GM23338 (cell line): ENCODE results near the gene RNF26. TPM values are rescaled to one million over a fixed set of nuclear protein-coding genes. Genes with fewer than 3 reads are reported as not detected.

Source experiments
- ATAC-seq: fragments of 200-7000 bp; cut with Tn5 transposase; 3 replicates; pipeline ENCODE4 v1.9.1; 2020
- DNase-seq: peaks from one replicate; pipeline ENCODE4 v3.0.0-alpha.2; 2015; ENCODE audit warnings: low spot score
- H2AFZ ChIP-seq: fragments of 200-600 bp; sonication (generic); 2 replicates; pipeline ENCODE4 v1.8.0; 2016; ENCODE audit warnings: antibody characterized with exemption, mild to moderate bottlenecking, moderate library complexity
- H3F3A ChIP-seq: fragments of 200-600 bp; sonication (generic); replicated peaks from 2 replicates; pipeline ENCODE4 v1.8.0; 2017; ENCODE audit warnings: antibody characterized with exemption, mixed run types, low read depth
- H3K27ac ChIP-seq: fragments of 200-600 bp; sonication (generic); 2 replicates; pipeline ENCODE4 v1.6.1; 2016; ENCODE audit warnings: low read depth
- H3K27me3 ChIP-seq: fragments of 200-600 bp; sonication (generic); 2 replicates; pipeline ENCODE4 v1.8.0; 2016; ENCODE audit warnings: mild to moderate bottlenecking, mixed run types, moderate library complexity; ENCODE audit not compliant: insufficient read depth
- H3K36me3 ChIP-seq: fragments of 200-600 bp; sonication (generic); 2 replicates; pipeline ENCODE4 v1.8.0; 2016; ENCODE audit warnings: mild to moderate bottlenecking; ENCODE audit not compliant: insufficient read depth
- H3K4me1 ChIP-seq: fragments of 200-600 bp; sonication (generic); 2 replicates; pipeline ENCODE4 v1.8.0; 2016; ENCODE audit warnings: mild to moderate bottlenecking, moderate library complexity; ENCODE audit not compliant: insufficient read depth
- H3K4me2 ChIP-seq: fragments of 200-600 bp; sonication (generic); 2 replicates; pipeline ENCODE4 v1.7.1; 2017; ENCODE audit warnings: mixed run types
- H3K4me3 ChIP-seq: fragments of 200-600 bp; sonication (generic); 2 replicates; pipeline ENCODE4 v1.6.1; 2016; ENCODE audit warnings: mixed run types
- H3K79me2 ChIP-seq: fragments of 200-600 bp; sonication (generic); replicated peaks from 2 replicates; pipeline ENCODE4 v1.8.0; 2017; ENCODE audit warnings: mild to moderate bottlenecking; ENCODE audit not compliant: insufficient read depth
- H3K9me2 ChIP-seq: fragments of 200-600 bp; sonication (generic); 2 replicates; pipeline ENCODE4 v1.8.0; 2017; ENCODE audit not compliant: insufficient read depth
- H4K20me1 ChIP-seq: fragments of 200-600 bp; sonication (generic); replicated peaks from 2 replicates; pipeline ENCODE4 v1.8.0; 2017; ENCODE audit warnings: mild to moderate bottlenecking; ENCODE audit not compliant: insufficient read depth
- H3K27ac Mint-ChIP-seq: 2 replicates; pipeline ENCODE4 v1.8.0; 2020; ENCODE audit warnings: inconsistent platforms, mild to moderate bottlenecking, moderate library complexity, mixed read lengths
- H3K27me3 Mint-ChIP-seq: 3 replicates; pipeline ENCODE4 v1.8.0; 2022; ENCODE audit warnings: low read depth, mild to moderate bottlenecking, moderate library complexity, mixed read lengths, inconsistent platforms; ENCODE audit not compliant: insufficient read depth, poor library complexity
- H3K36me3 Mint-ChIP-seq: 3 replicates; pipeline ENCODE4 v1.8.0; 2021; ENCODE audit warnings: low read depth, mild to moderate bottlenecking, inconsistent platforms, moderate library complexity, mixed read lengths
- H3K4me1 Mint-ChIP-seq: 3 replicates; pipeline ENCODE4 v1.8.0; 2020; ENCODE audit warnings: mild to moderate bottlenecking, inconsistent platforms, mixed read lengths
- H3K4me3 Mint-ChIP-seq: 3 replicates; pipeline ENCODE4 v1.8.0; 2021; ENCODE audit warnings: moderate library complexity, mild to moderate bottlenecking, inconsistent platforms, mixed read lengths
- H3K9me3 Mint-ChIP-seq: 3 replicates; pipeline ENCODE4 v1.8.0; 2020; ENCODE audit warnings: moderate library complexity, mild to moderate bottlenecking, inconsistent platforms, mixed read lengths
- CREB1 ChIP-seq: fragments of 250-450 bp; sonication (Bioruptor Pico); IDR thresholded peaks from 2 replicates; pipeline ENCODE4 v1.5.0; 2020; ENCODE audit warnings: low read depth, mild to moderate bottlenecking, moderate library complexity
- CTCF ChIP-seq, 2 experiments: fragments of 200-600 bp in 1 of 2; sonication (generic) in 1 of 2; conservative IDR thresholded peaks; 2 replicates each; pipeline versions ENCODE4 v1.5.1 to v1.6.1; 2016 to 2017; ENCODE audit warnings: antibody characterized with exemption in 2 of 2, low read depth in 2 of 2, mild to moderate bottlenecking in 2 of 2, moderate library complexity in 1 of 2
- ETS1 ChIP-seq: IDR thresholded peaks from 2 replicates; pipeline ENCODE4 v1.6.1; 2016; ENCODE audit warnings: antibody characterized with exemption
- EZH2 ChIP-seq: fragments of 200-600 bp; sonication (generic); IDR thresholded peaks from one replicate; pipeline ENCODE4 v1.8.0; 2017; ENCODE audit warnings: antibody characterized with exemption, mild to moderate bottlenecking, low read depth; ENCODE audit not compliant: unreplicated experiment
- EZH2phosphoT487 ChIP-seq: fragments of 200-600 bp; sonication (generic); IDR thresholded peaks from one replicate; pipeline ENCODE4 v1.8.1; 2018; ENCODE audit warnings: antibody characterized with exemption; ENCODE audit not compliant: unreplicated experiment
- JUNB ChIP-seq: IDR thresholded peaks from one replicate; pipeline ENCODE4 v1.6.1; 2016; ENCODE audit warnings: antibody characterized with exemption; ENCODE audit not compliant: unreplicated experiment
- NANOG ChIP-seq: IDR thresholded peaks from 2 replicates; pipeline ENCODE4 v1.6.1; 2016; ENCODE audit warnings: antibody characterized with exemption, borderline replicate concordance
- POLR2AphosphoS5 ChIP-seq: IDR thresholded peaks from 2 replicates; pipeline ENCODE4 v1.6.1; 2016; ENCODE audit warnings: antibody characterized with exemption, low read depth
- REST ChIP-seq: IDR thresholded peaks from one replicate; pipeline ENCODE4 v1.6.1; 2018; ENCODE audit warnings: antibody characterized with exemption; ENCODE audit not compliant: unreplicated experiment
- STAT1 ChIP-seq: IDR thresholded peaks from one replicate; pipeline ENCODE4 v1.6.1; 2016; ENCODE audit warnings: antibody characterized with exemption; ENCODE audit not compliant: unreplicated experiment
- ZNF114 ChIP-seq: fragments of 250-450 bp; sonication (Bioruptor Pico); IDR thresholded peaks from 2 replicates; pipeline ENCODE4 v1.5.0; 2020; ENCODE audit warnings: mild to moderate bottlenecking, moderate library complexity
- ZNF331 ChIP-seq: fragments of 250-450 bp; sonication (Bioruptor Pico); IDR thresholded peaks from 2 replicates; pipeline ENCODE4 v1.5.0; 2020; ENCODE audit warnings: low read depth, mild to moderate bottlenecking, moderate library complexity
- ZNF462 ChIP-seq: fragments of 250-450 bp; sonication (Bioruptor Pico); IDR thresholded peaks from 2 replicates; pipeline ENCODE4 v1.5.0; 2020; ENCODE audit warnings: mild to moderate bottlenecking, moderate library complexity
- polyA plus RNA-seq: library from polyadenylated mRNA; unstranded; fragments of >200 nt; fragmentation: Nextera tagmentation; extraction: Ambion mirVana; gene quantifications from 2 replicates; pipeline ENCODE4 v1.2.1, GENCODE V29; 2016
- total RNA-seq: library from RNA; depleted of rRNA; stranded (reverse); fragments of >200 nt; shearing (Covaris generic); gene quantifications from 2 replicates; pipeline ENCODE4 v1.2.3, GENCODE V29; 2014

RNF26 gene
- total and polyA plus RNA-seq, 2 experiments from 2014 or later: 31.8 to 58.3 TPM

GRCh38 chr11:119317592-119318239, 16.6 kb upstream of the RNF26 start:
- Histone ChIP-seq H3K4me2 (peak overlapping the region; percentile 98), H3K27me3 (peaks cover 42% of the 10 kb centered on the region)

More at GRCh38 chr11:119317592-119318239, 16.6 kb upstream of the RNF26 start:
- H3F3A ChIP-seq: peaks cover 22% of the 10 kb centered on the region
- H3K27ac ChIP-seq: no peak overlapping the region
- Mint-ChIP-seq H3K36me3 (peaks cover 3% of the 10 kb centered on the region; the same call in 1 of the 3 replicates), H3K27me3 (peaks cover 56% of the 10 kb centered on the region), H3K4me1 (peaks cover 34% of the 10 kb centered on the region), H3K27ac (no peak overlapping the region), H3K9me3 (no peaks in the 10 kb centered on the region), H3K4me3 (peak overlapping the region; percentile 54)
- ATAC-seq (peak; percentile 1), DNase-seq (no peak)
- peaks cover 48% of the 10 kb centered on the region for H3K4me1 ChIP-seq
- no peaks in the 10 kb centered on the region for H3K79me2 ChIP-seq
- peaks cover 7% of the 10 kb centered on the region; the same call in 1 of the 2 replicates for H4K20me1 ChIP-seq
- peak overlapping the region; percentile 86 for H3K4me3 ChIP-seq
- peak overlapping the region; percentile 49 for H2AFZ ChIP-seq
- no peaks in the 10 kb centered on the region for H3K9me2 ChIP-seq
- no peaks in the 10 kb centered on the region for H3K36me3 ChIP-seq
- TF ChIP-seq POLR2AphosphoS5: no peak
- TF ChIP-seq ZNF114: no peak
- no peak for TF ChIP-seq EZH2
- TF ChIP-seq STAT1: no peak
- no peak for TF ChIP-seq ETS1
- TF ChIP-seq EZH2phosphoT487: no peak
- no peak for TF ChIP-seq REST
- no peak for TF ChIP-seq NANOG
- TF ChIP-seq ZNF462 (CRISPR knock-in tag): no peak
- TF ChIP-seq CTCF (conservative IDR thresholded peaks at IDR 0.05; ENCODE audit: low read depth in 2 of 2): no peak
- no peak for TF ChIP-seq CREB1
- no peak for TF ChIP-seq JUNB
- no peak for TF ChIP-seq ZNF331
